Stimulated activated CD4-positive, alpha-beta T cell treated with anti-CD3 and anti-CD28 coated beads, Interleukin-2, amount 100 ng/mL, for 4 hours (primary cell): ENCODE measurements around the gene KLF13.

Source experiments
- DNase-seq: peaks from one replicate; pipeline ENCODE4 v3.0.0-alpha.2; 2020; ENCODE audit warnings: low read depth

The KLF13 gene

DNA sequence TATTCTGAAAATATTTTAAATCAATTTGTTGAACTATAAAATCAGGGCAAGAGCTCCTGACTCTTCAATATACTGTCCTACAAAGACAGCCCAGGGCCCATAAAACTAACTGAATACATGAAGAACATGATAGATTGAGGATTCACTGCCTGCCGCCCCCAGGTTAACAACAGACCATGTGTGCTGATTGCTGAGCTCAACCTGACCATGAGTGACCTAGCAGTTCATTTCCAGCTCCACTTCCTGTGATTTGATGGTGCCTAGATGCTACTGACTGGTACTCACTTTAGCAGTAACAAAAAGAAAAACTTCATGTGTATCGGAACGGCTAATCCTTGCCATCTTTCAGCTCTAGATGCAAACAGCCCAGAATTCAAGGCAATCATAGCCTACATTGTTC, 9.6 kb upstream of the KLF13 start:
- no peak for DNase-seq

DNA sequence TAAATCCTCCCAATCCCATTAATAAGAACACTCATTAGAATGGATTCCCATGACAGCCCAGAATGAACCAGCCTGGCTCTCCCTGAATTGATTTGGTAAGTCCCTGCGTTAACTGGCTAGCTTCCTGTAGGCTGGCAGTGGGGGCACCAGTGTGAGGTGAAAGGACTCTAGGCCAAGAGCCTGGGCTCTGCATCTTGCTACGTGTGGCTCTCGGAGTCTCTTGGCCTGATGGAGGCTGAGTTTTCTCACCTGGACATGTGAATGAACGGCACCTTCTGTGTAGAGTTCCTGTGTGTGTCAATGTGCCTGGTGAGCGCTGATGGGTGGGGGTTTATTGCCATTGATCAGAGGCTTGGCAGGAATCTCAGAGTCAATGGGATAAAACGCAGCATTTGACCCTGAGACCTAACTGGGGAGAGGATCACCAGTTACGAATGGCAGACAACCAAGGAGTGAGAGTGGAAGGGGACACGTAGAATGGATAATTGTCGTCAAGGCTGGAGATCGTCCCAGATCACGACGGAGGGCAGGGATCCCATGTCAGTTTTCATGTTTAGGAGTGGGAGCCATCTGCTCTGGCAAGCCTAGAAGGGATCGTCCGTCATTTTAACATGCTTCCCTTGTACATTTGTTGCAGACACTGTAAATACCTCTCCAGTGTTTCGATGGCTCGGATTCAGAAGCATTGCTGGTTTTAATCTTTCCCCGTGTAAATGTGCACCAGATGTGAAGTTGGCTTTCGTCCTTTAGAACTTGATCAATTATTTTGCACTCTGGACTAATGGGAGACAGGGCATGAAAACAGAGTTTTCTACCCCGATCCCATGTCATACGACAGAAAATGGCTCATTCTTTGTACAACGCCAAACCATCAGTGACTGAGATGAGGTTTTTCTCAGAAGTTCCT, 9.0 kb upstream of the KLF13 start:
- no peak for DNase-seq

GRCh38 chr15:31318429-31318828, 8.2 kb upstream of the KLF13 start:
- no peak for DNase-seq

- DNase-seq = no peak
Measured at GRCh38 chr15:31320022-31320421, 6.6 kb upstream of the KLF13 start.

DNA sequence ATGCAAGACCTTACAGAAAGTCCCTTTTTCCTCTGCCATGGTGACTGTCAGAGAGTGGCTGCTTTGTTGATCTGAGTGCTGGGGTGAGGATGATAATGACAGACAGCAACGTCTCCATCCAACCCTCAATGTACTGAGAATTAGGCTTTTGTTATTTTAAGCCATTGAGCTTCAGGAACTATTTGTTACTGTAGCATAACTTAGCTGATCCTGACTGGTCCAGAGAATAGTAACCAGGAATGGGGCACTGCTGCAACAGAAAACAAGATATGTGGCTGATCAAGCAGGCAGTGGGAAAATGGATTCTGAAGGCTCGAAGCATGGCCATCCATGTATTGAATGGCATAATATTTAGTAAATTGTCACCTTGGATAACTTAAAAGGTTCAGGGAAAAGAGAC, 5.2 kb upstream of the KLF13 start:
- DNase-seq = no peak

GRCh38 chr15:31322504-31322903, 4.1 kb upstream of the KLF13 start:
- DNase-seq = no peak

DNA sequence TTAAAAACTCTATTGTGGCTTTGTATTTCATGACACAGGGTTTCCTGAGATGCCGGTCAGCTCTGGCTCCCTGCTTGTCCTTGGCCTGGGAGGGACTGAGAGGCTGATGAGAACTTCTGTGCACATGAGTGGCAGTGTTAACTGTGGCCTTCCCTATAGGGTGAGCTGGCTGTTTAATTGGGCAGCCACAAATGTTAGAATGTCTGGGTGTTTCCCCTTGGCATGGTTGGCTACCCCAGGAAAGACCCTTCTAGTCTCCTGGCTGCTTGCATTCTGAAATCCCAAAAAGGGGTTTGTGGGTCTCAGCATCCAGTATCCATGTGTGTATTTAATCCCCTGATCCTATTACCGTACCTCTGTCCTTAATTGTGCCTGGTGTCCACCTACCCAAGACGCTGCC, 3.0 kb upstream of the KLF13 start:
- no peak for DNase-seq

GRCh38 chr15:31324186-31324585, 2.4 kb upstream of the KLF13 start:
- DNase-seq = no peak

DNA sequence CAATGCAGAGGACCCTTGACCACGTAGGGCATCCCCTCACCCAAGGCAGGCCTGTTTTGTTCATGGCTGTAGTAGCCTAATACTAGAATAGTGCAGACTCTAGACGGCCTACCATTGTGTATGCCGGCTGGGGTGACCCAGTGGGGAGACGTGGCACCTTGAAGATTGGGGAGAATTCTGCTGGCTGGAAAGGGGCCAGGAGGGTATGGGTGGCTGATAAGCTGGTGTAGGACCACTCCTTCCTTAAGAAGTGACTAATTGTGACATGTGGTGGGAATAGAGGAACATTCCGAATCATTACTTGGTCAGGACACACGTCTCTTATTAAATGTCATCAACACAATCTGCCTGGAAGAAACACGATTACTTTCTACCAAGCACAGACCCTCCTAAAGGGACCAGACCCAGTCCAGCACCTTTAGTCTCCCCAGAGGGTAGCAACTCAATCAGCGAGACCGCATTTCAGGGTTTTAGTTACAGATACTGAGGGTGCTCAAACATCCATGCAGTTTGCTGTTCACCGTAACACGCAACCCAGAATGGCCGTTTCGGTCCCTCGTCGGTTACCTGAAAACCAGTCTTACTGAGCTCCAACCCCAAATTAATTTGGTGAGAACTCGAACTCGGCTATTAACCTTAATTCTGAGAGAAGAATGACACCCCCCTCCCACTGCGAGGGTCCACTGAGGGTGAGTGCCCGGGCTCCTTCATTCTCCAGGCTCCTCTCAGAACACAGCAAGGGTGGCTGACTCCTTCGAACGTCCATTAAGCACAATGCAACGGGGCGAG, 1.6 kb upstream of the KLF13 start:
- DNase-seq = no peak

DNA sequence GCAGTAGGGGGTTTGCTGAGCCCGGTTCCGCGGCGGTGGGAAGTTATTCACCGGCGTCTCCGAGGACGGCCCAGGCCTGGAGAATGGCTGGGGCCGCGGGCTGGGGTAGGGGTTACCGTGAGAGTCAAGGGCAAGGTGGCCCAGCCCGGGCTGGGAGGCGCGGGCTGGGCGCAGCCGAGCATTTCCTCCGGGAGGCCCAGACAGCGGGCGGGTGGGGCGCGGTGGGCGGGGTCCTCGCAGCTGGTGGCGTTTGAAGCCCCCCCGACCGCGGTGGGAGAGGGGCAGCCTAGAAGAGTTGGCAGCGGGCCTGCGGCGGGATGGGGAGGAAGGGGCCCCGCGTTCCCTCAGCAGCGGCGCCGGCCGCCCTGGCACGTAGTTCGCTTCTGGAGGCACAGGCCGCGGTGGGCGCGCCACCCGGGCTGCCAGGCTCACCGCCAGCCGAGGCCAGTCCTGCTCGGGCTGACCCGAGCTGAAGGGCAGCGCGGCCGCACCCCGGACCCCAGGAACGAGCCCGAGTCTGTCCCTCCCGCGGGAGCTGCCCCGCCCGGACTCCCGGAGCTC, 960 bp upstream of the KLF13 start:
- DNase-seq = no peak

DNA sequence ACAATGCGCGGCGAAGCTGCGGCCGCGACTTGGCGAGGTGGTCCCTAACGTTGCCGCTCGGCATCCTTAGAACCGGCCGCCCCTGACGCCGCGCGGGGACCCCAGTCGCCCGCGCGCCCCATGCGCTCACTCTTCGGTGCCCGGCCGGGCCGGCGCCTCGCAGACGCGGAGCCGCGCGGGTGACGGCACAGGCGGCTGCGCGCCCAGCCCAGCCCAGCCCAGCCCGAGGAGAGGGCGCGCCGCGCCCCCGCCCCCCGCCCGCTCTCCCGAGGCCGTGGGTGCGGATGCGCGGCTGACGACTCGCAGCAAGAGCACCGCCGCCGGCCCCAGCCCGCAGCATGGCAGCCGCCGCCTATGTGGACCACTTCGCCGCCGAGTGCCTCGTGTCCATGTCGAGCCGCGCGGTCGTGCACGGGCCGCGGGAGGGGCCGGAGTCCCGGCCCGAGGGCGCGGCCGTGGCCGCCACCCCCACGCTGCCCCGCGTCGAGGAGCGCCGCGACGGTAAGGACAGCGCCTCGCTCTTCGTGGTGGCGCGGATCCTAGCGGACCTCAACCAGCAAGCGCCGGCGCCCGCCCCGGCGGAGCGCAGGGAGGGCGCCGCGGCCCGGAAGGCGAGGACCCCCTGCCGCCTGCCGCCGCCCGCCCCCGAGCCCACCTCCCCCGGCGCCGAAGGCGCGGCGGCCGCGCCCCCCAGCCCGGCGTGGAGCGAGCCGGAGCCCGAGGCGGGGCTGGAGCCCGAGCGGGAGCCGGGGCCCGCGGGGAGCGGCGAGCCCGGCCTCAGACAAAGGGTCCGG, 437 bp downstream of the KLF13 start:
- peak; percentile 63 for DNase-seq

DNA sequence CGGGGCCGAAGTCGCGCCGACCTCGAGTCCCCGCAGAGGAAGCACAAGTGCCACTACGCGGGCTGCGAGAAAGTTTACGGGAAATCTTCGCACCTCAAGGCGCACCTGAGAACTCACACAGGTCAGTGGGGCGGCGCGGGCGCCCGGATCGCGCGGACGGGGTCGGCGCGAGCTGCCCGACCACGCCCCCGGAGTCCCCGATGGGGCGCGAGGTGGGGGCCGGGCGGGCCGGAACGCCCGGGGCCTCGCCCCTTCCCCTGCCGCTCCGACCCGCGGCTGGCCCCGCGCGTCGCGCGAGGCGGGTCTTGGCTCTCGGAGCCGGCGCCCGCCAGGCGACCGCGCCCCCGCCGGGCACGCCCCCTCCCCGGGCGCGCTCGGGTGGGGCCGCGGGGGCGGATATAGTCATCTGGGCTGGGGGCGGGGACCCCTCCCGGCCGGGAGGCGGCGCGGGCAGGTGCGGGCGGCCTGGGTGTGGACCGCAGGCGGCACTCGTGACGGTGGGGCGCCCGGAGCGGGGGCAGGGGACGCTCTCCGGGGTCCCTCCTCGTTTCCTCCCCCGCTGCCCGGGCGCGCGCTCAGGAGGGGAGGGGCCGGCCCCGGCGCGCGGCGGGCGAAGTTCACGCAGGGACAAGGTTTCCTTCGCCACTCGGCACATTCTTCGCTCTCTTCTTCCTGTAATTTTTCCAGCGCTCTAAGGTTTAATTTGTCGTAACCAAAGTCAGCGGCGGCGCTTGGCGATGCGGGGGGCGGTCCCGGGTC, 1.2 kb downstream of the KLF13 start:
- DNase-seq = peak; percentile 78

DNA sequence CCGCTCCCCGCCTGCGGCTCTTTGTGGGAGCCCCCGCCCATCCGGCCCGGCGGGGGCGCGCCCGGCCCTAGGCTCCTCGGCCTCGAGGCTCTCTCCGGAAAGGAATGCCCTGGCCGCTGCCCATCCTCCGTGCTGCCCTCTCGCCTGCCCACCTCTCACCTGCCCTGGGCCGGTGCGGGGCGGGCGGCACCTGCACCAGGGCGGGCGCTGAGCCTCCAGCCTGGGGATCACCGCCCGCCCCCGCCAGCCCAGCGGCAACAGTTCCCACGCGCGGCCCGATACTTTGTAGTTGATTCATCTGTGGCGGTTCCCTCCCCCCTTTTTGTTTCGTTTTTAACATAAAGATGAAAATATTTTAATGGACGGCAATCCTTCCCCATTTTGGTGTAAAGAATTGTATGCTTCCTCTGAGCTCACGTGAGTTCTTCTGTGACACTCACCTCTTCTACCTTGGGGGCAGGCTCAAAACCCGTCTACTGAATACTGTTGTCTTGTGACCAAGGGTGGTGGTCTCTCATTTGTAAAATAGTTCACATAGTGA, 1.9 kb downstream of the KLF13 start:
- DNase-seq = peak; percentile 81

DNA sequence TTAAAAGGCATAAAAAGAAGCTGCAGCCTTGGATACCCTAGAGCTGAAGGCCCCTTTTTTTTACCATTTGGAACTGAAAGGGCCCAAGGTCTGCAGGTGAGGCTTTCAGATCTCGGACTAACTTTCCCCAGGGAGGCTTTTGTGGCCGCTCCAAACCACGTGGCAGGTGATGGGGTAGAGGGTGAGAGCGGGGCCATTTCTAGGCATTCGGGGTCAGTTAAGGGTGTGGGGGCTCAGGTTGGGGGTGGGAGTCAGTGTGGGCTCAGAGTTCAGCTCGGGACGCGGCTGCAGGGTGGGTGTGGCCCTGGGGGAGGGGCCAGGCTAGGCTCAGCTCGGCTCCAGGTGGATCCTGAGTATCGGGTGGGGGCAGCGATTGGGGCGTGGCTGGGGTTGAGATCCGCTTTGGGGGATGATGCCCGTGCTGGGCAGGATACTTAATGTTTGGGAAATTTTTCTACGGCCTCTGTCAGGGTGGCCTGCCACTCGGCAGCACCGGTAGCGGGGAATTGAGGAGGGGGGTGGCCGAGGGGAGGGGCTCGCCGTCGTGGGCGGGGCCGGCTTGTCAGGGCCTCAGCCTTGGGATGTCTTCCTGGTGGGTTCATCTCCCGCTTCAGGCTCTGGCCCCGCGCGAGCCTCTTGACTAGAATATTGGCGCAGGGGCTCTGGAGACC, 2.5 kb downstream of the KLF13 start:
- DNase-seq = no peak

DNA sequence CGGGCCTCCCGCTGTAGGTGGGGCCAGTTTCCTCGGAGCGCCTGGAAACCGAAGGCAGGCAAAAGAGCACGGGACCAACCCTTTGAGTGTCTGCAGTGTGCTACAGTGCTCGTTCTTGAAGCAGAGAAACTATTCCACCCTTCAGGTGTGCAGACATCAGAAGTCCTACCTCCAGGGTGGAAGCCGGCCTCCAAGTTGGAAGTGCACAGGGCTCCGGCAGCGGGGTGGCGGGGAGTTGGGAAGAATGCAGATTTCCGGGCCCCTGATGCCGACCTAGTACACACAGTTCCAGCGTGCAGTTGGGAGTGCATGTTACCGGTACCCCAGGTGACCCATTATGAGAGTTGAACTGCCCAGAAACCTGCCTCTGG, 3.0 kb downstream of the KLF13 start:
- no peak for DNase-seq

DNA sequence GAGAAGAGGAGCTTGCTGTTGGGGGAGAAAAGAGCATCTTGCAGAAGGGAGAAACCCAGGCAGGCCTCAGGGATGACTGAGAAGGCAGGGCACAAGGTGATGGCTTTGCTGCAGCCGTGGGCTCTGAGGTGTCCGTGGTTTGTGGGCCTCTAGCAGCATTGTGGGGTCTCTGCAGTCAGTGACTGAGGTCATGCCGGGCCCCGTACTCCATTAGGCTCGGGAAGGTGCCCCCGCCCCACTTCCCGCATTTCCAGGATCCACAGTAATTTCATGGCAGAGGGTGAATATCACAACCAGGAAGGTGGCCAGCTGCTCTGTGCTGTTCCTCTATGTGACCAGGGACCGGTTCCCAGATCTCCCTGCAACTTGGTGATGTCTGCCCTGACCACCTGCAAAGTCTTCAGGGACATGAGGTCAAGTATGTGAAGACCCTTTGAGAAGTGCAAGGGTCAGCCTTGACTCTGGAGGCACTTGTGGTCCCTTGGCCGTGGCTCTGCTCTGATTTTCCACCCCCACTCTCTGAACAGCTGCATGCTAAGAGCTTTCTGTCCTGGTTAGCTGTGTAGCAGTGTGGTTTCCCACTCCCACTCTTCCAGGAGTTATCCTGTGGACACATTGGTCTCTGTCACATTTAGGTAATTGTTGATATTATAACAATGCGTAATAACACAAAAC, 3.6 kb downstream of the KLF13 start:
- no peak for DNase-seq

GRCh38 chr15:31330836-31331235, 4.2 kb downstream of the KLF13 start:
- DNase-seq = no peak

GRCh38 chr15:31331389-31331788, 4.8 kb downstream of the KLF13 start:
- no peak for DNase-seq

DNA sequence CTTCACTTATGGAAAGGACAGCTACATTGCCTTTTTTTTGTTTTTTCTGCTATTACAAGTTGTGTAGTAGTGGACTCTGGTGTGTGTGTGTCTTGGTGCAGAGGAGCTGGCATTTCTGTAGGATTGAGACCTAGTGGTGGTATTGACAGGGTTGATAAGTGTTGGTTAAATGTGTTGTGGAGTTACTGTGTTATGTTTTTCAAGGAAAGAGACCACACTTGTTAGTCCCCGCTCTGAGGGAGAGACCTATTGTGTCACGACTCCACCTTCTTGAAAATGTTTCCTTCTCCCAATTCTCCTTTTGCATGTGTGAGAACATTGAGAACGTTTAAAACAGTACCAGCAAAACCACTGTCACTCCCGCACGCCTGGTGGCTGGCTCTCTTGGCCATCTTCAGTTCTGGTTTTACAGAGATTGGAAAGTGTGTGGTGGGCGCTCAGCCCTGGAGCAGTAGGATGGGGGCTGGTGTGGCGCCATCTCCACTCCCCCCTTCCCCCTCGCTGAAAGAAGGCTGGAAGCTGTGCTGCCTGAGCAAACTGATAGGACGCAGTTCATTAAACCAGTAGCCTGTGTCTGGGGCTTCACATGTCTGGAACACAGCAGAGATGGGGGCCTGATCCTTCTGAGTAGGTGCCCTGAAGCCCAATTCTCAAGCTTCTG, 5.5 kb downstream of the KLF13 start:
- no peak for DNase-seq

- DNase-seq = no peak
Measured at GRCh38 chr15:31332681-31333071, 6.0 kb downstream of the KLF13 start.
